Mesothelial cell of epicardium (in vitro differentiated cells): ENCODE results near the gene FGF4. TPM values are rescaled to one million over a fixed set of nuclear protein-coding genes. Genes with fewer than 3 reads are reported as not detected.

Source experiments
- DNase-seq, 2 experiments: peaks; one replicate each; pipeline ENCODE4 v3.0.0; 2021; ENCODE audit warnings: low spot score in 2 of 2; ENCODE audit not compliant: unreplicated experiment in 2 of 2
- H3K27ac Mint-ChIP-seq: 2 replicates; pipeline ENCODE4 v1.8.0; 2021; ENCODE audit warnings: mixed read lengths
- H3K27me3 Mint-ChIP-seq: 2 replicates; pipeline ENCODE4 v1.8.0; 2021; ENCODE audit warnings: low read depth, mixed read lengths
- H3K36me3 Mint-ChIP-seq: 2 replicates; pipeline ENCODE4 v1.8.0; 2021; ENCODE audit warnings: mixed read lengths
- H3K4me1 Mint-ChIP-seq: 2 replicates; pipeline ENCODE4 v1.8.0; 2021; ENCODE audit warnings: mixed read lengths
- H3K4me3 Mint-ChIP-seq: 2 replicates; pipeline ENCODE4 v1.8.0; 2021; ENCODE audit warnings: mild to moderate bottlenecking, moderate library complexity, mixed read lengths
- H3K9me3 Mint-ChIP-seq: 2 replicates; pipeline ENCODE4 v1.8.0; 2021; ENCODE audit warnings: mixed read lengths
- CTCF ChIP-seq: fragments of 200-600 bp; sonication (generic); IDR thresholded peaks from one replicate; pipeline ENCODE4 v1.5.0; 2021; ENCODE audit warnings: antibody characterized with exemption; ENCODE audit not compliant: unreplicated experiment
- total RNA-seq: library from RNA; stranded (reverse); gene quantifications from 3 replicates; pipeline ENCODE4 v1.2.1, GENCODE V29; 2021

The FGF4 gene
- total RNA-seq, 1 donor from 2014 or later: not detected

GRCh38 chr11:69778373-69778772 is 3.2 kb upstream of the FGF4 start:
- H3K27ac Mint-ChIP-seq: no peak overlapping the region
- H3K4me1 Mint-ChIP-seq: peaks cover 2% of the 10 kb centered on the region
- H3K9me3 Mint-ChIP-seq: no peaks in the 10 kb centered on the region
- H3K27me3 Mint-ChIP-seq: peaks cover 71% of the 10 kb centered on the region
- no peaks in the 10 kb centered on the region for H3K36me3 Mint-ChIP-seq
- no peak for DNase-seq
- TF ChIP-seq CTCF: no peak
- no peak overlapping the region for H3K4me3 Mint-ChIP-seq

GRCh38 chr11:69774354-69775162 is 583 bp downstream of the FGF4 start:
- Mint-ChIP-seq H3K4me1 (peaks cover 2% of the 10 kb centered on the region), H3K27ac (no peak overlapping the region), H3K27me3 (peaks cover 82% of the 10 kb centered on the region), H3K4me3 (no peak overlapping the region), H3K9me3 (peaks cover under 1% of the 10 kb centered on the region), H3K36me3 (no peaks in the 10 kb centered on the region)
- TF ChIP-seq CTCF: no peak
- no peak for DNase-seq

- DNase-seq: no peak
- Mint-ChIP-seq H3K9me3 (peaks cover 3% of the 10 kb centered on the region), H3K4me1 (peaks cover 2% of the 10 kb centered on the region), H3K4me3 (no peak overlapping the region), H3K36me3 (no peaks in the 10 kb centered on the region), H3K27ac (no peak overlapping the region), H3K27me3 (peaks cover 86% of the 10 kb centered on the region)
- TF ChIP-seq CTCF: no peak
Observed at GRCh38 chr11:69773626-69774353, 1.4 kb downstream of the FGF4 start.

GRCh38 chr11:69771466-69771865 is 3.7 kb downstream of the FGF4 start:
- Mint-ChIP-seq H3K36me3 (no peaks in the 10 kb centered on the region), H3K4me3 (no peak overlapping the region), H3K4me1 (peaks cover 2% of the 10 kb centered on the region), H3K27ac (no peak overlapping the region), H3K9me3 (peaks cover 3% of the 10 kb centered on the region), H3K27me3 (peaks cover 79% of the 10 kb centered on the region)
- no peak for TF ChIP-seq CTCF
- DNase-seq: no peak

GRCh38 chr11:69770540-69770939 is 4.6 kb downstream of the FGF4 start:
- Mint-ChIP-seq H3K9me3 (peaks cover 3% of the 10 kb centered on the region), H3K4me3 (no peak overlapping the region)

More at GRCh38 chr11:69770540-69770939, 4.6 kb downstream of the FGF4 start:
- H3K27me3 Mint-ChIP-seq: peaks cover 76% of the 10 kb centered on the region
- TF ChIP-seq CTCF: no peak
- DNase-seq: no peak
- peaks cover 1% of the 10 kb centered on the region for H3K4me1 Mint-ChIP-seq
- H3K36me3 Mint-ChIP-seq: no peaks in the 10 kb centered on the region
- H3K27ac Mint-ChIP-seq: no peak overlapping the region
